SK-MEL-5 (cell line): ENCODE data around the gene TGFBR1. TPM values are rescaled to one million over a fixed set of nuclear protein-coding genes. Genes with fewer than 3 reads are reported as not detected.
A peak's percentile ranks its signal among the peaks of the same experiment; 100 is the strongest.

ENCODE experiments used
- DNase-seq: peaks from one replicate; pipeline ENCODE4 v3.0.0-alpha.2; 2016; ENCODE audit warnings: low read depth, low spot score
- in situ Hi-C: cut with HindIII; loops from 2 replicates; pipeline ENCODE4 v1.10.0; 2016; ENCODE audit warnings: low sequenced_read_pairs, high pct_unique_total_duplicates, low pct_unique_long_range_greater_than_20kb
- polyA plus RNA-seq, 2 experiments: library from polyadenylated mRNA; depleted of rRNA; stranded (reverse); fragments of >200 nt; gene quantifications; 2 replicates each; pipeline ENCODE4 v1.2.3, GENCODE V29; 2015
- total RNA-seq: library from RNA; depleted of rRNA; stranded (reverse); fragments of >200 nt; shearing (Covaris generic); gene quantifications from 2 replicates; pipeline ENCODE4 v1.2.3, GENCODE V29; 2014; rRNA removed

Gene TGFBR1
- 122 and 131 TPM in 2 replicates for total RNA-seq
- 48.9 and 67.3 TPM in 2 replicates for polyA plus RNA-seq (2015; cell fraction: cytosol; rRNA removed)
- 28.0 and 29.8 TPM in 2 replicates for polyA plus RNA-seq (2015; cell fraction: nucleus; rRNA removed)

DNA sequence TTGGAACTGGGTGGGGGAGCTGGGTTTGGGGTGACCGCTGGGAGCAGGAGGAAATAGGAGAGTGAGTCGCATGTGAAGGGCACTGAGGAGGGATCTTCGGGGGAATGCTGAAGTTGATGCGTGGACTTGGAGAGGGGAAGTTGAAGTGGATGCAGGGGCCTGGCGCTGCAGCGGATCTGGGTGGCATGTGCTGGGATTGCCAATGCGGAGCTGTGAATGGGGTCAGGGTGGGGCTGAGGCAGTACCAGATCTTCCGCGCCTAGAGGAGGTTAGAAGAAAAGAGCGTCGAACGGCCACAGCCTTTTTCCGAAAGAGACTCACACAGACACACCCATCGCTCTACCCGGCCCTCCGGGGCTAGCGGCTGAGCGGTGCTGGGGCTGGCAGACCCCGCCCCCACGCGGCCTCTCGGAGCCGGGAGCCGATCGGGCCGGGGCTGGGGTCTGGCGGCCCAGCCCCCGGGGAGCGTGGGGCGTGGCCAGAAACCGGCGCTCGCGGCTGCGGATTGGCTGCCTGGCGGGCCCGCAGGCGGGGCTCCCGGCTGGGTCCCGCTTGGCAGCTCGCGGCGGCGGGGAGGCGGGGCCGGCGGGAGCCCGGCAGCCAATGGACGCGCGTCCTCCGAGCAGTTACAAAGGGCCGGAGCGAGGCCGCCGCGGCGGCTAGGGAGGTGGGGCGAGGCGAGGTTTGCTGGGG, at the start of gene TGFBR1:
Gene TGFBR1, plus strand, starts transcription at position 655 of the 693 bp plus-strand sequence. CDS start 93 bp downstream, outside the sequence.
- peak; percentile 92 for DNase-seq
- in situ Hi-C loops: no loop called here

DNA sequence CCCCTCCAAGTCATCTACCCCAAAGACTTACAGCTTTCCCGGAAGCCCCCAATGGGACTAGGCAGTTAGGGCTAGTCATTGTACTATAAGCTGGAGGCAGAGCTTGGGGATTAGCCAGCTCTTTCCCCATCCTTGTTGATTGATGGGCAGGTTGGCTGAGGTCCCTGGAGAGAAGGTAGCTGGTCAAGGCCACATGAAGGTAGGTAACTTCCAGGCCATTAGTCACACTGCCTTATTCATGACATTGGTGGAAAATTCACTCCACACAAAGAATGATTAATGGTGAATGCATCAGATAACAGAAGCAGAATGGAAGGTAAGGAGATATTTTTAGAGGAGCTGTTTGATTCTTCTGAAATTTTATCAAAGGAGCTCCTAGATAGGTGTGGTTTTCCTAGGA, 49.5 kb upstream of the TGFBR1 start:
- in situ Hi-C loops: no loop called here

DNA sequence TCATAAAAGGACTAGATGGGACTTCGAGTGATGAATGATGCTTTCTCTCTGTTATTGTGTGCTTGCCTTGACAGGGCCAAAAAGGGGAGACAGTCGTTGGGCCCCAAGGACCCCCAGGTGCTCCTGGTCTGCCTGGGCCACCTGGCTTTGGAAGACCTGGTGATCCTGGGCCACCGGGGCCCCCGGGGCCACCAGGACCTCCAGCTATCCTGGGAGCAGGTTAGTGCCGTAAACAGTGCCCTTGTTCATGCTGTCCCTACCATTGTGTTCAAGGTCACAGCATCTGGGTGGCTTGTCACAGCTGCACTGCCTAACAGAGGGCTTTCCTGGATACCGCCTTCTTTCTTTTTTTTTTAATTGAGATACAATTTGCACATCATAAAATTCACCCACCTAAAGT, 48.7 kb upstream of the TGFBR1 start:
- DNase-seq: no peak
- in situ Hi-C loops: no loop called here

More for the DNA sequence above, 49.5 kb upstream of the TGFBR1 start:
- no peak for DNase-seq

DNA sequence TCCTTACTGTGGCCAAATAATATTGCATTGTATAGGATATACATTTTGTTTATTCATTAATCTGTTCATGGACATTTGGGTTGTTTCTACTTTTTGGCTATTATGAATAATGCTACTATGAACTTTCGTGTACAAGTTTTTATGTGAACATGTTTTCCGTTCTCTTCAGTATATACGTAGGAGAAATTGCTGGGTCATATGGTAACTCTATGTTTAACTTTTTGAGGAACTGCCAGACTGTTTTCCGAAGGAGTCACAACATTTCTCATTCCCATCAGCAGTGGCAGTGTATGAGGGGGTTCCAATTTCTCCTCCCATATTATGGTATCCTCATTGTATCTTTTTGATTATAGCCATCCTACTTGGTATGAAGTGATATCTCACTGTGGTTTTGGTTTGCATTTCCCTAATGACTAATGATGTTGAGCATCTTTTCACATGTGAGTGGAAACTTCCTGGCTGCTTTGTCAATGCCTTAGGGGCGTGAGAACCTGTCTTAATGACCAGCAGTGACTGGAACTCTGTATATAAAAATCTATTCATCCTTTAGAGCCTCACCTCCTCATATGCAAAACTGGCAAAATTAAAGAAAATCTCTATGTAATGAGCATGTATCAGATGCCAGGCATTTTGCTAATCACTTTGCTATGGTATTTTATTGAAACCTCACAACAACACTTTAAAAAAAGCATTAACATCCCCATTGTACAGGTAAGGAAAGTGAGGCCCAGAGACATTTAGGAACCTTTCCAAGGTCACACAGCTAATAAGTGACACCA, 47.8 kb upstream of the TGFBR1 start:
- in situ Hi-C loops: no loop called here
- no peak for DNase-seq

DNA sequence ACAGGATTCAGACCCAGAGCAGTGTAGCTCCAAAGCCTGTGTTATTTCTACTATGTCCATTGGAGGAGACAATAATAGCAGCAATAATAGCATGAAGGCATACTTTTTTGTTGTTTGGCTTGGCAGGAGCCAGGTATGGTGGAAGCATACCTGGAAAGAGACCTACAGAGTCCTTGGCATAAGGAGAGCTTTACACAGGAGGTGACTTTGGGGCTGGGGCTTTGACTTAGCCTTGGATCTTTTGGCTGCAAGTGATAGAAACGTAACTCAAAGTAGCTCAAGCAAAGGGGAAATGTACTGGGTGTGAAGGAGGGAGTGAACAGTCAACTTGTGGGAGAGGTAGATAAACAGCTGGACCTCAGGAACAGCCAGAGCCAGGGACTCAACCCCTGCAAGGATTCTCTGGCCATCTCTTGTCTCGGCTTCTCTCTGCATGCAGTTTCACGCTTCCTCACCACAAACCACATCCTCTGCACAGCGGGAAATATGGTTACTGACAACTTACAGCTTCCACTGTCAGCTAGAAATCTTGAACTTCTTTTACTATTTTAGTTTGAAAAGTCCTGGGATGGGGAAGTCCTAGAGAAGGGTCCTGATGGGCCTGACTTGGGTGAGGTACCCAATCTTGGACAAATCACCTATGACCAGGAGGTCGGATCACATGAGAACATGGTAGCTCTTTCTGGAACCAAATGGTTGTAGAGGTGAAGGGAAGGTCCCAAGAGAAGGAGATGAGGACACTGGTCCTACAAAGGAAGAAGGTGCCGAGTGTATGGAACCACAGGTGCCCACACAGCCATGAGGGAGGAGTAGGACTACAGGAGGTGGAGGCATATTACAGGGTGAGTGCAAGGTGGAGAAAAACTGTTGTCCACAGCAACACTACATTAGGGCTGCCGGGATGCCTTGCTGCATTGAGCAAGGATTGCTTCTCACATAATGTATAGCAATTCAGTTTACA, 47.0 kb upstream of the TGFBR1 start:
- in situ Hi-C loops: no loop called here
- DNase-seq: peak; percentile 56

DNA sequence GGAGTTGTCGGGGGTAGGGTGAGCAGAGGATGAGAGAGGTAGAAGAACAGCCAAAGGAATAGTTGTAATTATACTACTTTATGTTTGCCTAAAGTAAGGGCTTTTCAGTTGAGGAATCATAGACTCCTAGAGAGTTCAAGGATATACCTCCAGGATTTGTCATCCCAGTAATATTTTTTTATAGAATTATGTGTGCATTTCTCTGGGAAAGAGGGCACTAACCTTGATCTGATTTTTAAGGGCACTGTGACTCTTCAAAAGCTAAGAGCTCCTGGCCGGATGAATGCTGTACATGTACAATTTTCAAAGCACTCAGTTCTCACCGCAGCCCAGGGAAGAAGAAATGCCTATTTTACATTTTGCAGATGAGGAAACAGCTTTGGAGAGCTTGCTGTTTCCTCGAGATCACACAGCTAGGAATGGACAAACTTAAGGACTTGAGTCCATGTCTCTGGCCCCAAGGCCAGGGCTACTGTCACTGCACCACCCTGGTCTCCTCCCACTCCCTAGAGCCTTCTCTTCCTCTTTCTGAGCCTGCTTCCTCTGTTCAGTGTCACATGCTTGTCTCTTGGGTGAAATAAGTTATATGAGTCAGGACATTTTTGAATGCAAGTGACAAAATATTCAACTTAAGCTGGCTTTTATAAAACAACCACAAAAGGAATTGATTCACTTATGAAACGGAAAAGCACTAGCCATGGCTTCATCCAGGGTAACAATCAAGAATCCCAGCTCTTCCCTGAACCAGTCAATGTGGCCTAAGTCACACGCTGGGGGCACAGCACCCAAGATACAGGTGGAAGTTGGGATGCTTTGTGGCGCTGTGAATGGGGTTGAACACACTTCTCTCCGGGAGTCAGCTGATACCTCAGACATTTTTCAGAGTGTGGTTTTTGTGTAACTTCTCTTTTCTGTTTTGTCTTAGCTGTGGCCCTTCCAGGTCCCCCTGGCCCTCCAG, 45.7 kb upstream of the TGFBR1 start:
- in situ Hi-C loops: no loop called here
- DNase-seq: no peak

DNA sequence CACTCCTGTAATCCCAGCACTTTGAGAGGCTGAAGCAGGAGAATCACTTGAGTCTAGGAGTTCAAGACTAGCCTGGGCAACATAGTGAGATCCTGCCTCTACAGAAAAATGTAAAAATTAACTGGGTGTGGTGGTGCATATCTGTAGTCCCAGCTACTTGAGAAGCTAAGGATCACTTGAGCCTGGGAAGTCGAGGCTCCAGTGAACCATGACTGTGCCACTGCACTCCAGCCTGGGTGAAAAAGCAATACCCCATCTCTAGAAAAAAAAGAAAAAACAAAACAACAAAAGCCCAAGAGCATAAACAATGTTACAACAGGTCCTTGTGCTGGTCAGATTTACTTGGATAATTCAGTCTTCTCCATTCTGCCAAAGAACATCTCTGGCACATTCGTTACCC, 44.3 kb upstream of the TGFBR1 start:
- in situ Hi-C loops: no loop called here

DNA sequence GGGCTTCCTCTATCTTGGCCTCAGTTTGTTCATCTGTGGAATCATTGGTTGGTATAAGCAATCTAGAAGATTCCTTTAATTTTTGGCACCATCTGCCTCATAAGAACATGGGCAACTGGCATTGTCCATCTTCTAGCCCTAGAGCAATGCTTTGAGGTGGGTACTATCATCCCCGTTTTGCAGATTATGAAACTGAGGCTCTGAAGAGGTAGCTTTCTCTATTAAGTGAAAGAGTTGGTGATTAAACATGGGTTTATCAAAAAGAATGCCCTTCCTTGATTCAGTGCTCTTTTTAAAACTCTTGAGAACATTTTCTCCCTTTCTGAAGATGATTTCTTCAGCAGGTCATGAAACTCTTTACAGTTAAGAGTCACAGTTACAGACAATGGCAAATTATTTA, 42.4 kb upstream of the TGFBR1 start:
- in situ Hi-C loops: no loop called here
- DNase-seq: no peak

More for the DNA sequence above, 44.3 kb upstream of the TGFBR1 start:
- DNase-seq: no peak

DNA sequence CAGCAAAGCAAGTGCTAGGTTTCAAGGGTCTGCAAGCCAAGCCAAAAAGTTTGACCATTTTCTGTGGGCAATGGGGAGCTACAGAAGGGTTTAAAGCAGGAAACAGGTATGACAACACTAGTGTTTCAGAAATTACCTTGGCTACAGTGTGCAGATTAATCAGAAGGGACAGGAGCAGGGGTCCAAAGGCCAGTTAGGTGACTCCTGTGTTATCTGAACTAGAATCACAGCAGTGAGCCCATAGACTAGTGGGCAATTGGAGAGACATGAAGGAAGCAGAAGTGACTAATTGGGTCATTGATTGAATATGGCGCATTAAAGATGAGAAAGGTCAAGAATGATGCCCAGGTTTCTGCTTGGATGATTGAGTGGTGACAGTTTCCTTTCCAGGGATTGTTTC, 41.4 kb upstream of the TGFBR1 start:
- no peak for DNase-seq
- in situ Hi-C loops: no loop called here

DNA sequence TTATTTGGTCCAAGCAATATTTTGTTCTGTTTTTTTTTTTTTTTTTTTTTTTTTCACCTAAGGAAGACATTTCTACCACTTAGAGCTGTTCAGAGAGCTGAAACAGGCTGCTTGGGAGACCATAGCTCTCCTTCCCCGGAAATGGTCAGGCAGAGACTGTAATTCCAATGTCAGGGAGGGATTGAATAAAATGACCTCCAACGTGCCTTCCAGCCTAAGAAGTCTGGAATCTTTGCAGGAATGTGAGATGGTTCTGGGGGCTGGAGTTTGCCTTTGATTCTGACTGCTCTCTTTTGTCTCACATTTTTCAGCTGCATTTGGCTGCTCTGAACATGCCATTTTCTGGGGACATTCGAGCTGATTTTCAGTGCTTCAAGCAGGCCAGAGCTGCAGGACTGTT, 38.3 kb upstream of the TGFBR1 start:
- in situ Hi-C loops: no loop called here
- DNase-seq: no peak

DNA sequence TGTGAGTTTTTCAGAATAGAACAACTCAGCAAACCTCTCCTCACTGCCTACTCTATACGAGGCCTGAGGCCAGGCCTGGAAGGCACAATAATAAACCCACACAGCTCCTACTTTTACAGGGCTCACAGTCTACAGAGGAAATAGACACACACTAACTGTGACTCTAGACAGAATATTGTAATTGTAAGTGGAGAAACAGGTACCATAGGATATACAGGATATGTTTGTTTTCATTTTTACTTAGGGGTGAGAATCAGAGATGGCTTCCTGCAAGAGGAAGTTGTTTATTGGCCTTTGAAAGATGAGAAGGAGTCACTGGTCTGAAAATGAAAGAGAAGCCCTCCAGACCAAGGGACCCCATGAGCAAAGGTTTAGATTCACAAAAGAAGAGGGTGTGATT, 35.8 kb upstream of the TGFBR1 start:
- in situ Hi-C loops: no loop called here
- no peak for DNase-seq

DNA sequence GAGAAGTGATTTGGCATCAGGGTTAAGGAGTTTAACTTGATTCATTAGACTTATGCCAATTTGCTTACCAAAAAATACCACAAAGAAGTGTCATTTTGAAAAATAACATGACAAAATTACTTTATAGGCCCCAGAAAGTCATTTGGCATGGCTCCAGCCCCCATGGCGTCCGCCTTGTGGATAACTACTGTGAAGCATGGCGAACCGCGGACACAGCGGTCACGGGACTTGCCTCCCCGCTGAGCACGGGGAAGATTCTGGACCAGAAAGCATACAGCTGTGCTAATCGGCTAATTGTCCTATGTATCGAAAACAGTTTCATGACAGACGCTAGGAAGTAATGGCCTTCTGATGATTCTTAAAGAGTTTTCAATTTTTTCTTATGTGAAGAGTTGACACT, 35.4 kb upstream of the TGFBR1 start:
- DNase-seq: no peak
- in situ Hi-C loops: no loop called here

DNA sequence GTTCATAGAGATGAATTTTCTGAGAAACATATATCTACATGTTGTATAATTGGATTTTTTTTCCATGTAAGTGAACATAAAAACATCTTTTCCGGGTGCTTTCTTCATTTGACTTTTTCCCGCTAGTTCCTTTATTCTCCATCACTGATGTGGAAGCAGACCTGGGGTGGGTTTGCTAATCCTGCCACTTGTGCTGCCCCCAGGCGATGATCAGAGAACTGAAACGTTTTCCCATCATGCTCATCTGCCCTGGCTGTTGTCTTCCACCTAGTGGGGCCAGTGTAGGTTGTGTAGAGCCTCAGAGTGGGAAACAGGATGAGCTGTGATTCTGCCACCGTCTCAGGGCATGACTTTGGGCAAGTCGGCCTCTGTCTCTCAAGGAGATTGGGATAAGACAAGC, 34.2 kb upstream of the TGFBR1 start:
- in situ Hi-C loops: no loop called here
- DNase-seq: no peak

DNA sequence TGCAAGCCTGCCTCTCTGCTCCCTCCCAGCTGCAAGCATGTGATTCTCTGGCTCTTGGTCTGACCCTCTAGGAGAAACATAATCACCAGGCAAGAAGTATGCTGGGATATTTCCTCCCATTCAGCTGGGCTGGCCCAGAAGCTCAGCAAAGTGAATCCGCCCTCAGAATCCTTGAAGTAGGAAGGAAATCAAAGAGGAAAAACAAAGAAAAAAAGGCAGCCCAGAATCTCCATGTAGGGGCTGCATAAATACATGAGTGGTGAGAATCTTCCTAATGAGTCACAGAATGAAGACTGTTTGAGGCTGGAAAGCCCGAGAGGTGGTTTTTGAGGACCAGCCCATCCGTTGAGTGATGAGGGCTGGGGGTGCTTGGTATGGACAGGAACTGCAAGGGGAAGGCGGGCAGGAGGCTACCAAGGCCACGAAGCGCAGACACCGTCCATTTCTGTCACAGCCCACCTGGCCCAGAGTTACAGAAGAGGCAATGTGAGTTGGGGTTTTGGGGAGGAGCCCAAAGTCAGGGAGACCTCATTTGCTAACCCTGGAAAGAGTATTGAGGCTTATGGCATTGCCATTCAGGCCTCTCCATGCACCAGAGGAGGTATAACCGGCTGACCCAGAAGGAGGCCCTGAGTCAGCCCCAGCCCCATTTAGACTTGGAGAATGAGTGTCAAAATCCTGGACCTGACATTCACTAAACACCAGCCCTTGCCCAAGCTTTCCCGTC, 33.4 kb upstream of the TGFBR1 start:
- DNase-seq: no peak
- in situ Hi-C loops: no loop called here

DNA sequence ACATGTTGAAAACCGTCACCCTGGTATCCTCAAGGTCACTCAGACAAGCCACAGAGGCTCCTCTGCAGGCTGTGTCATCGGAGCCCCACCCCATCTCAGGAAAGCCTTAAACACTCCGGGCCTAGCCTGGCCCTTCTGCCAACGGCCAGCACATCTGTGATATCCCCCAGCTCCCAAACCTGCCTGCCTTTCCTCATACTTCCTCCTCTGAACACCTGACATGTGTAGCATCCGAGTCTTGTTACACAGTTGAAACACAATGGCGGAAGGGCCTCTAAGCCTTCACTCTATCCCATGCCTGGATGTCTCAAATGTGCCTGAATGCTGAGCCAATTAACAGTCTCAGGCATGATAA, 32.9 kb upstream of the TGFBR1 start:
- in situ Hi-C loops: no loop called here
- no peak for DNase-seq

DNA sequence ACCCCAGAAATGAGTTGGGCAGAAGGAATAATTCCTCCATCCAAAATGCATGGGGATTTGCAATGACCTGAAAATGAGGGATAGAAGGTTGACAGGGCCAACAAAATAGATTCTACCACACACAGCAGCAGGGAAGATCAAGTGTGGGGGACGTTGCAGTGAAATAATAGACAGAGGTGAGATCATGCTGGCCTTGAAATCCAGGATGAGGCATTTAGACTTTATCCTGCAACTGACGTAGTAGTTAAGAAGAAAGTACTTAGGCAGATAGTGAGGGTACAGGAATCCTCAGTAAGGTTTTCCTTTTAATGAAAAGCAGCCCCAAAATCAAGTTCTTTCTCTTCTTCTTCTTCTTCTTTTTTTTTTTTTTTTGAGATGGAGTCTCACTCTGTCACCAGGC, 31.6 kb upstream of the TGFBR1 start:
- in situ Hi-C loops: no loop called here
- no peak for DNase-seq
